Measurements from ENCODE around the gene SLC27A3. TPM values are rescaled to one million over a fixed set of nuclear protein-coding genes. Genes with fewer than 3 reads are reported as not detected.

Gene SLC27A3
- total and polyA plus RNA-seq, 2 of the 8 experiments (the other 6 are each of a cell fraction or from before 2014, with no cell fraction given): 39.1 to 40.1 TPM

GRCh38 chr1:153793973-153794615 lies 18.9 kb downstream of the SLC27A3 start (continued):
- TF ChIP-seq RAD21 (IDR thresholded peaks at IDR 0.05 in 1 of 2, conservative IDR thresholded peaks at IDR 0.05 in 1 of 2; ENCODE audit: low read depth in 2 of 2, low read length in 2 of 2) (no peak), NANOG (IDR thresholded peaks at IDR 0.05; ENCODE audit: insufficient read depth, low read depth, low read length, poor library complexity, severe bottlenecking) (no peak), CBX8 (IDR thresholded peaks at IDR 0.05; ENCODE audit: borderline replicate concordance, low read depth, low read length) (no peak), ATF2 (IDR thresholded peaks at IDR 0.05; ENCODE audit: low read length) (no peak), NRF1 (IDR thresholded peaks at IDR 0.05; ENCODE audit: low read depth, low read length) (no peak), RNF2 (IDR thresholded peaks at IDR 0.05; ENCODE audit: borderline replicate concordance, low read depth, low read length, missing control alignments, poor library complexity, severe bottlenecking) (no peak), JUND (IDR thresholded peaks at IDR 0.05; ENCODE audit: low read length) (no peak), TAF1 (IDR thresholded peaks at IDR 0.05; ENCODE audit: low read depth, low read length) (no peak), BACH1 (IDR thresholded peaks at IDR 0.05; ENCODE audit: low read length) (no peak), EGR1 (IDR thresholded peaks at IDR 0.05; ENCODE audit: borderline replicate concordance, low read depth, low read length) (no peak), GABPA (IDR thresholded peaks at IDR 0.05; ENCODE audit: borderline replicate concordance, insufficient read depth, low read length) (no peak), ZNF274 (IDR thresholded peaks at IDR 0.05; ENCODE audit: borderline replicate concordance, extremely low read depth, low read length) (no peak)

Measured in H1 (cell line).